AG09309 (cell line): Measurements from ENCODE around the gene PTPRO.

Source experiments
- DNase-seq: peaks from one replicate; pipeline ENCODE4 v3.0.0-alpha.2; 2010; ENCODE audit warnings: low read depth
- H3K4me3 ChIP-seq: 2 replicates; pipeline ENCODE4 v1.5.1; 2011; ENCODE audit warnings: mild to moderate bottlenecking, low read depth, low read length, moderate library complexity; ENCODE audit not compliant: control insufficient read depth
- TF ChIP-seq, protein P1 (sequence below): IDR thresholded peaks from 2 replicates; pipeline ENCODE4 v1.5.1; 2011; ENCODE audit warnings: mild to moderate bottlenecking, low read depth, low read length, inconsistent platforms; ENCODE audit not compliant: insufficient read depth, control insufficient read depth; ENCODE audit errors: missing control alignments

Gene PTPRO

GRCh38 chr12:15527201-15528080, 205.1 kb downstream of the PTPRO start:
- H3K4me3 ChIP-seq, result no peak overlapping the region
- TF ChIP-seq, protein P1, sequence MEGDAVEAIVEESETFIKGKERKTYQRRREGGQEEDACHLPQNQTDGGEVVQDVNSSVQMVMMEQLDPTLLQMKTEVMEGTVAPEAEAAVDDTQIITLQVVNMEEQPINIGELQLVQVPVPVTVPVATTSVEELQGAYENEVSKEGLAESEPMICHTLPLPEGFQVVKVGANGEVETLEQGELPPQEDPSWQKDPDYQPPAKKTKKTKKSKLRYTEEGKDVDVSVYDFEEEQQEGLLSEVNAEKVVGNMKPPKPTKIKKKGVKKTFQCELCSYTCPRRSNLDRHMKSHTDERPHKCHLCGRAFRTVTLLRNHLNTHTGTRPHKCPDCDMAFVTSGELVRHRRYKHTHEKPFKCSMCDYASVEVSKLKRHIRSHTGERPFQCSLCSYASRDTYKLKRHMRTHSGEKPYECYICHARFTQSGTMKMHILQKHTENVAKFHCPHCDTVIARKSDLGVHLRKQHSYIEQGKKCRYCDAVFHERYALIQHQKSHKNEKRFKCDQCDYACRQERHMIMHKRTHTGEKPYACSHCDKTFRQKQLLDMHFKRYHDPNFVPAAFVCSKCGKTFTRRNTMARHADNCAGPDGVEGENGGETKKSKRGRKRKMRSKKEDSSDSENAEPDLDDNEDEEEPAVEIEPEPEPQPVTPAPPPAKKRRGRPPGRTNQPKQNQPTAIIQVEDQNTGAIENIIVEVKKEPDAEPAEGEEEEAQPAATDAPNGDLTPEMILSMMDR, result peak; percentile 35
- DNase-seq, result no peak

DNA sequence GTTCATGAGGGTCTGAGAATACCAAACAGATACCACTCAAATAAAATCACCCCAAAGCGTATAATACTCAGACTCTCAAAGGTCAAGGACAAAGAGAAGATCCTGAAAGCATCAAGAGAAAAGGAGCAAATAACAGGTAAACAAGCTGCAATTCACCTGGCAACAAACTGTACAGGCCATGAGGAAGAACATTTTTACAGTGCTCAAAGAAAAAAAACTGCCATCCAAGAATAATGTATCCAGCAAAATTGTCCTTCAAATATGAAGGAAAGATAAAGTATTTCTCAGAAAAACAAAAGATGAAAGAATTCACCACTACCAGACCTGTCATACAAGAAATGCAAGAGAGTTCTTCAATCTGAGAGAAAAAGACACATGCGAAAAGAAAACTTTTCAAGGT, 206.4 kb downstream of the PTPRO start:
- H3K4me3 ChIP-seq, result no peak overlapping the region
- TF ChIP-seq, protein P1, result no peak
- DNase-seq, result no peak

DNA sequence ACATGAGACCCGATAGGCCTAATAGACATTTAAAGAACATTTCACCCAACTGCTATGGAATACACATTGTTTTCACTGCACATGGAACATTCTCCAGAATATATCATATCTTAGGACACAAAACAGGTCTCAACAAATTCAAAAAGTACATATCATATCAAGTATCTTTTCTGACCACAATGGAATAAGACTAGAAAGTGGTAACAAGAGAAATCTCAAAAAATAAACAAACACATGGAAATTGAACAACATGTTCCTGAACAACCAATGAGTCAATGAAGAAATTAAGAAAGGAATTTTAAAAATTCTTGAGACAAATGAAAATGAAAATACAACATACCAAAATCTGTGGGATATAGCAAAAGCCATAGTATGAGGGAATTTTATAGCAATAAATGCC, 208.1 kb downstream of the PTPRO start:
- no peak overlapping the region for H3K4me3 ChIP-seq
- no peak for DNase-seq
- TF ChIP-seq, protein P1, result no peak

DNA sequence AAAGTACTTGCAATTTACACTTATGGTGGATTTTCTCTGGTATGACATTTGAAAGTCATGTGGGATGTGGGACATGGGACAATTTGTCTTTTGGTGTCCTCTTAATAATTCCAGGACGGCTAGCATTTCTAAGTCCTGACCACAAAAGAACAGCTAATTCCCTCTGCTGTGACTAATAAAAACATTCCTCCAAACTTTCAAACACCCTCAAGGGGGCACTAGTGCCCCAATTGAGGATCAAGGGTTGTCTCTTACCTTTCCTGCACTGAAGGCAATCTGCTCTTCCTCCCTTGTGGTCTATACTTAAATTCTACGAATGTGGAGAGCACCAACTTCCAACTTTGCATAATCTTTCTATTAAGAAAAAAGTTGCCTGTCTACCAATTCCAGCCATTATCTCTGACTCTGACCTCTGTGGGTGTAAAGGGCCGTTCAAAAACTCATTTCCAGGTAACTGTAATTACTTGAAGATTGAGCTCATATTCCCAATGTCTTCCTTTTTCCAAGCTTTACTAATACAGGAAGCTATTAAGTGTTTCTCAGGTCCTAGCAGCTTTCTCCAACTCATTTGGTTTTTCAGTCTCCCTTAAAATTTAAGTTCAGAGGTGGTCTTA, 210.2 kb downstream of the PTPRO start:
- DNase-seq, result peak; percentile 68
- H3K4me3 ChIP-seq, result no peak overlapping the region
- TF ChIP-seq, protein P1, result peak; percentile 76

- no peak for DNase-seq
- TF ChIP-seq, protein P1, result no peak
- no peak overlapping the region for H3K4me3 ChIP-seq
These were observed 212.0 kb downstream of the PTPRO start for GRCh38 chr12:15534322-15534721.

GRCh38 chr12:15534874-15535273, 212.6 kb downstream of the PTPRO start:
- no peak overlapping the region for H3K4me3 ChIP-seq
- no peak for DNase-seq
- TF ChIP-seq, protein P1, result no peak
